HG03342 (cell line): ENCODE measurements around the gene CEP70.
"Not testable (repeated sequence)": the region's sequence is repeated elsewhere in the genome, so short reads cannot be mapped to it uniquely, and the experiment has no call there.

Source experiments
- ATAC-seq: cut with Tn5 transposase; IDR thresholded peaks from one replicate; pipeline ENCODE4 v1.9.1; 2021; ENCODE audit warnings: mild to moderate bottlenecking, moderate library complexity; ENCODE audit not compliant: unreplicated experiment

The CEP70 gene

DNA sequence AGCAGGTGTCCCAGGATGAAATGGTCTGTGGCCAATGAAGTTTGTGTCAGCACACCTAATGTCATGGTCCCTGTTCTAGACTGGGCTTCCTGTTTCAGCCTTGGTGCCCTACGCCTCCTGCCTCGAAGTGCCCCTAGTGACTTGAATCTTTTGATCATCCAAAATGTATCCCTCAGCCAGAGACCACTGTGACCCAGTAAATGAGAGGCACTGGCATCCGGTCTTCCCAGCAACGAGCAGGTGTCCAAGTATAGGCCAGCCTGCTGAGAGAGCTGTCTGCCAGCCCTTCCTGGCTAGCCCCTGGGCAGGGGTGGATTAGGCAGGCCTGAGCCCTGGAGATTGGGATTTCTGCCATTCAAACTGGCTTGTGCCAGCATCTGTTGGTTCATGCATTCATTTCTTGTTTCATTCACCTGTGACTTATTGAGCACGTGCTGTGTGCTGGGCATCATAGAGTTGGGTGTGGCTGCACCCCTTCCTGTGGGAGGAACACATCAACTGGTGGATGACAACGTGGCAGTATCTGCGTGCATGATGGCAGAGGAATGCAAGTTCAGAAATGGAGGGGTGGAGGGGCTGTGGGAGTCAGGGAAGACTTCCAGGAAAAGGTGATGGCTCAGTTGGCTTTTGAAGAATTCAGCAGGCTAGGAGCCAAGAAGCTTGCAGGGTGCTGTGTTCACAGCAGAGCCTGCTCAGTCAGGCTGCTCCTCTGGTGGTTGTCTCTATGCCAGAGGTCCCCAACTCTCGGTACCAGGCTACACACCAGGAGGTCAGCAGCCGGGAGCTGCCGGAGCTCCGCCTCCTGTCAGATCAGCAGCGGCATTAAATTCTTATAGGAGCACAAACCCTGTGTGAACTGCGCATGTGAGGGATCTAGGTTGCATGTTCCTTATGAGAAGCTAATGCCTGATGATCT lies 138.0 kb downstream of the CEP70 start:
- no peak for ATAC-seq

DNA sequence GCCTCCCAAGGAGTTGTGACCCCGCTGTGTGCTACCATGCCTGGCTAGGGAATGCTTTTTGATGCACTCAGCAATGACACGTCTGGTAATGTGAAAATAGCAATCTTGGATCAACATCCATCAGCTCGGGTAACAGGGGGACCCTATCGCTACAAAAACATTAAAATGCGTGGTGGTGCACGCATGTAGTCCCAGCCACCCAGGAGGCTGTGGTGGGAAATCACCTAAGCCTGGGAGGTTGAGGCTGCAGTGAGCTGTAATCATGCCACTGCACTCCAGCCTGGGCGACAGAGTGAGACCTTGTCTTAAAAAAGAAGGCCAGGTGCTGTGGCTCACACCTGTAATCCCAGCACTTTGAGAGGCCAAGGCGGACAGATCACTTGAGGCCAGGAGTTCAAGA lies 140.1 kb downstream of the CEP70 start:
- not testable (repeated sequence) for ATAC-seq

DNA sequence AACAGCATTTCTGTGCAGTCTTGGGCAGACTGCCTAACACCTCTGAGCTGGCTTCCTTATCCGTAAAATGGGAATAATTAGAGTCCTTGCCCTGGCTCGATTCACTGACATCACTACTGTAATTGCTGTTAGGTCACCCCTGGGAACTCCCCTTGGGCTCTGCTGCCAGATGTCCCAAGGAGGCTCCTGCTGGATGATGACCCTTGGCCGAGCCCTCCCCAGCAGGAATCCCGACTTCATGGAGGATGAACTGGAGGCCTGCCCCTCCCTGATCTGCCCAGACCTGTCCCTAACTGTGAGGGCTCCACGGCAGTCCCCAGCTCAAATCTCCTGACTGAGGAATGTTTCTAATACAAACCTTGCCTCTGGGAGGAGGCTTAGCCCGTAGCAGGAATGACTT lies 141.6 kb downstream of the CEP70 start:
- no peak for ATAC-seq

DNA sequence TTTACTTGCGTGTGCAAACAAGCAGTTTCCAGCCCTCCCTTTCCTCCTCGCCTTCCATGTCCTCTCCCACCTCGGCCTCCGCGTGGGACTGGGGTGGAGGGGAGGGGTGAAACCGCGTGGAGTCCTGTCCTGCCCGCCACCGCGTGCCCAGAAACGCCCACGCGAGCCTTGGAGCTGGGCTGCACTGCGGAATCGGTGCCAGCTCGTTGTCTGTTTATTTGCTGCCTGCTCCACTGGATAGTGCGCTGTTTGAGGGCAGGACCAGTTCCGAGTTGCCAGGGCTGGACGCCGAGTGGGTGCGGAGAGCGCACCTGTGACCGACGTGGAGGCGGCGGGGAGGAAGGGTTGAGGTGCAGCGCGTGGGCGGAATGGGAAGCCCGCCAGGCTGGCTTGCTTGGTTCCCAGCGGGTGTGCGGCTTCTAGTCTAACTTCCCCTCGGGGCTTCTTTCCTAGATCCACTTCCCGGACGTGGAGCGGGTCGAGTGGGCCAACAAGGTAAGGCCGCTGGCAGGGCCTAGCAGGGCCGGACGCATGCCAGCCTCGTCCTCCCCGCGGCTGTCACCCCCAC lies 142.4 kb downstream of the CEP70 start:
- ATAC-seq, result no peak

DNA sequence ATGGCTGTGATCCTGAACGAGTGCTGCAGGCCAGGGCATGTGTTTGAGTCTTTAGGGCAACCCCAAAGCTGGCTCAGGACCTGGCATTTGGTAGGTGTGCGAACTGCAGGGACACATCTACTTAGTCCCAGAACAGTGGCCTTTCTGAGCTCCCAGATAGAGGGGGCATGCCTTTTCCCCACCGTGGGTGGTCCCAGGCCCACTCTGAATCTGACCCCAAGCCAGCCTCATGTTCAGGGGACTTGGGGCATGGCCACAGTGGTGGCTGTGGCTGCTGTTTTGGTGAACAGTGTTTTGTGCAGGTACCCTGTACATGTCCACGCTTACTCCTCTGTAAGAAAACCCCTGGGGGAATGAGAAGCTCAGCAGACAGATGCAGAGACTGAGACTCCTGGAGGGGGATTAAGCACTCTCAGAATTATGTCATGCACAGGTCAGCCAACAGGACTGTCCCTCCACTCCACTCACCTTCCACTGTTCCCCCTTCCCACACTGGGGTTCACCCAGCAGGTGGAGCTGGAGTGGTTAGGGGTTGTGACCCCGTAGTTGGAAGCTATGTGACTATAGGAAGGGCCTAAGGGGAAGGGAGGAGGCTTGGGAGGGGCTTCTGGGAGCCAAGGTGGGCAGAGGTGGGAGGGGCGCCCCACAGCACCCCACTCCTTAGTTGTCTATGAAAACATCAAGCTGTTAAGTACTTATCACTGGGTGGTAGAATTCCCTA lies 143.2 kb downstream of the CEP70 start:
- ATAC-seq, result no peak

DNA sequence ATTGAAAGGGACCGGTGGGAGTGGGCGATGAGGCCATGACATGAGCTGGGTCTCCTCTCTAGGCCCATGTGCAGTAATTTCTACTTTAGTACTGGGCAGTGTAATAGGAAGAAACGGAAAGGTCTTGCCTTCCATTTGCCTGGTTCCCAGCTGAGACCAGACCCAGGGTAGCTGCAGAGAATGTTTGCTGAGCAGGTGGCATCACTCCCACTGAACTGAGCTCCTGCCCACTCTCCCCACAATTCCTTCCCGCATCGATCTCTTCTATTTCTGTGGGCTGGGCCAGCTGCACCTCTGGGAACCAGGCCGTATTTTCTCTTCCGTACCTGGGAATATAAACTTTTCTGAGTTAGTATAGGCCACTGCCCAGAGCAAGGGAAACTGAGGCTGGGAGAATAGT lies 143.9 kb downstream of the CEP70 start:
- ATAC-seq, result no peak

DNA sequence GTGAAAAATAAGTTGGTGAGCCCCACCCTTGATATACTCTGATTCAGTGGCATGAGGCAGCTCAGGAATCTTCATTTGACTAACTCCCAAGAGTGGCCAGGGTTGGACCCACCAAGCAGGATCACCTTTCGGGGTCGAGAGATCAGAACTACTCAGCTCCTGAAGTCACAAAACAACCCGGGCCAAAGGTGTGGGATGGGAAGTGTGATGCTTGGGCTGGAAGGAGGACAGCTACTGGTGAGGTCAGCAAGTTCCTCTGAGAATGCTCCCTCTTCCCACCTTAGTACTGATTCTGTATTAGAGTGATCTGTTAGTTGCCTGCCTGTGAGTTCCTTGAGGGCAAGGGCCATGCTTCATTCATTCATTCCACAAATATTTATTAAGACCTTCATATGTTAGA lies 144.6 kb downstream of the CEP70 start:
- no peak for ATAC-seq

DNA sequence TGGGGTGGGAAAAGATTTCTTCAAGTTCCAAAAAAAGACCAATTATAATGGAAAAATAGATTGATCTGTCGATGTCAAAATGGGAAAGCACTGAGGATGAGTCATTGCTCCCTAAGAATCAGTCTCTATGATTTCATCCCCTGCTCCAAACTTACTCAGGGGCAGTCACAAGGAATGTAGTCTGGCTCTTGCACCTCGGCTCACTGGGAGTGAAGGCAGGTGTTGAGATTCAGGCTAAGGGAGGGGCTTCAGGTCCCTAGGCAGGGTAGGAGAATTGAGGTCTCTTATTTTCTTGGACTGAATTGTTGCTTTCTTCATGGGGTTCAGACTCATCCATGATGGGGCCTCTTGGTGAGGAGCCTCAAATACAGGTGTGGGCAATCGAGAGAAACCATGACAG lies 145.4 kb downstream of the CEP70 start:
- no peak for ATAC-seq

DNA sequence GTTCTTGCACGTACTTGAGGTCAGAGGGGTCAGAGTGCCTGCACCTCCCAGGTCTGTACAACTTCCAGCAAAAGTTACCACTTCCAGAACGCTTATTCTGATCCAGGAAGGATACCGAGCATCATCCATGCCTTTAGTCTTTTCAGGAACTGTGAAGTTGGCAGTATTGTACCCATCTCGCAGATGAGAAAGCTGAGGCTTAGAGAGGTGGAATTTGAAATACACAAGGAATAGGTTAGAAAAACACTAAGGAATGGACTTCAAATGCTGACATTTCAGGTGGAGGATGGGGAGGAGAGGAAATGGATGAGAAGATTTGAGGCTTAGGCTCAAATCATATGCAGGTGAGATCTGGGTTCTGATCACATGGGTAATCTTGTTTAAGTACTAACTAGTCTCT lies 148.4 kb downstream of the CEP70 start:
- ATAC-seq, result no peak

DNA sequence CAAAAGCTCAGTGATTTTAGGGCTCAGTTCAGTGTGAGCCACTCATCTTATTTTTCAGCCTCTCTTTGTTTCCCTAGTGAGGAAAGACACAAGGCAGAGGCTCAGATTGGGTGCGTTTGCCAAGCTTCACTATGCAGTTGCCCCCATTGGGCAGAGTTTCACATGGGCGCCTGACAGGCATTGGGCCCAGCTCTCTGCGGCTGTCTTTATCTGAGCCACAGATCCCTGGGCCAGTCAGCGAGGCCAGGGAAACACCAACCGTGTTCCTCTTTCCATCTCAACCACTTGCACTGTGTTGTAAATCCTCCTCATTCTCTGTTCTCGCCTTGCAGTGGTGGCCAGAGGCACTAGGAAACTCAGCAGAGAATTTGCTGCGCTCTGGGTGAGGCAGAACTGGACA lies 148.8 kb downstream of the CEP70 start:
- no peak for ATAC-seq
